Measurements from ENCODE around the gene IL1B. TPM values are rescaled to one million over a fixed set of nuclear protein-coding genes. Genes with fewer than 3 reads are reported as not detected.
"Not testable (repeated sequence)": the region's sequence is repeated elsewhere in the genome, so short reads cannot be mapped to it uniquely, and the experiment has no call there.

Gene IL1B
- total RNA-seq, 4 donors from 2014 or later, result 0.53 to 9.1 TPM; not detected in 2

DNA sequence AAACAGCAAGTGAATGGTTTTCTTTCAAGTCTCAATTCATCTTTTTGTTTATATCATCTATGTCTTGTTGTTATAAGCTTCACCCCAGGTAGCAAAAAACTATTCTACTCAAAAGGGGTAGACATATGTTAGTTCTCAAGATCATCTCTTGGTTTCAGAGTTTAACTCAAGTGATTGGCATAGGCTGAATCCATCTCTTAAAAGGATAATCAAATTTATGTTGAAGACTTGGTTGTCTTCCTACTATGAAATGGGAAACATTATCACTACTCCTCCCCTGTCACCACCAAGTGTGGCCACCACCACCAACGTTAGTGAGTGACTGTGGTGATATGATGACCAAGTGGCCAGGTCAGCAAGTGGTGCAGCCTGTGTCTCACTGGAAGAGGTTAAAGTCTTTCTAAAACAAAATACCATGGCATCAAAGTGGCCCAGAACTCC is 1.5 kb downstream of the IL1B start:
- TF ChIP-seq, protein P1, sequence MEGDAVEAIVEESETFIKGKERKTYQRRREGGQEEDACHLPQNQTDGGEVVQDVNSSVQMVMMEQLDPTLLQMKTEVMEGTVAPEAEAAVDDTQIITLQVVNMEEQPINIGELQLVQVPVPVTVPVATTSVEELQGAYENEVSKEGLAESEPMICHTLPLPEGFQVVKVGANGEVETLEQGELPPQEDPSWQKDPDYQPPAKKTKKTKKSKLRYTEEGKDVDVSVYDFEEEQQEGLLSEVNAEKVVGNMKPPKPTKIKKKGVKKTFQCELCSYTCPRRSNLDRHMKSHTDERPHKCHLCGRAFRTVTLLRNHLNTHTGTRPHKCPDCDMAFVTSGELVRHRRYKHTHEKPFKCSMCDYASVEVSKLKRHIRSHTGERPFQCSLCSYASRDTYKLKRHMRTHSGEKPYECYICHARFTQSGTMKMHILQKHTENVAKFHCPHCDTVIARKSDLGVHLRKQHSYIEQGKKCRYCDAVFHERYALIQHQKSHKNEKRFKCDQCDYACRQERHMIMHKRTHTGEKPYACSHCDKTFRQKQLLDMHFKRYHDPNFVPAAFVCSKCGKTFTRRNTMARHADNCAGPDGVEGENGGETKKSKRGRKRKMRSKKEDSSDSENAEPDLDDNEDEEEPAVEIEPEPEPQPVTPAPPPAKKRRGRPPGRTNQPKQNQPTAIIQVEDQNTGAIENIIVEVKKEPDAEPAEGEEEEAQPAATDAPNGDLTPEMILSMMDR (IDR thresholded peaks at IDR 0.05), result no peak
- TF ChIP-seq POLR2A (IDR thresholded peaks at IDR 0.05), result no peak
- peaks cover 0 to 11% (median 0%) of the 10 kb centered on the region in 4 donors for H3K4me1 ChIP-seq
- no peaks in the 10 kb centered on the region for H3K27me3 ChIP-seq
- DNase-seq, result no peak
- no peaks in the 10 kb centered on the region for H3K9me3 ChIP-seq
- no peak overlapping the region for H3K27ac ChIP-seq
- H3K36me3 ChIP-seq, result no peaks in the 10 kb centered on the region
- H3K4me3 ChIP-seq, result no peak overlapping the region

DNA sequence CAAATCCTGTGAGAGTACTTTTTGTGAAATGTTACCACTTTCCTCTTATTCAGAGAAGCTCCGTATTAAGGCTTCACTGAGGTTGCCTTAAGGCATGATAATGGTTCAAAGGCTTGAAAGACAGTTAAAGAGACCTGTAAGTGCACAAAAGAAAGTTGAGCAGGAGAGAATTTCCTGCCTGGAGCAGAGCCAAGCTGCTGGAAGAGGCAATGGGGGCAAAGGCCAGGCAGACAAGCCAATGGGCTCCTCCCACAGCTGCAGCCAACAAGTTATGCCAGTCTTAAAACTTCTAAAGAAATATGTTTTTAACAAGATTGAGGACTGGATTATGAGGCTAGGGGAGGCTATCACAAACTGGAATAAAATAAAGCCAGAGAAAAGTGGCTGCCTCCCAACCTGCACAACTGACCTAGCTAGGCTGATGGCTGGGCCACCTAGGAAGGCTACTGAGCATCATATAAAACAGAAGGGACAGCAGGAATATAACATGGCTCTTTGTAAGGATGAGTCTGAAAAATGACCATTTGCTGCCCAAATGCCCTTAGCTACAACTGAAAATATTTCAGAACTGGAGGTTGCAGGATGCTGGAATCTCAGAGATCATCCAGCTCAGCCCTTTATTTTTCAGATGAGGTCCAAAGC is 2.1 kb downstream of the IL1B start:
- Histone ChIP-seq H3K4me1 (peaks cover 0 to 11% (median 0%) of the 10 kb centered on the region in 4 donors), H3K27me3 (no peaks in the 10 kb centered on the region), H3K9me3 (no peaks in the 10 kb centered on the region), H3K36me3 (no peaks in the 10 kb centered on the region), H3K27ac (no peak overlapping the region), H3K4me3 (no peak overlapping the region)
- TF ChIP-seq POLR2A (IDR thresholded peaks at IDR 0.05), result no peak
- TF ChIP-seq, protein P1 (IDR thresholded peaks at IDR 0.05), result no peak
- peak in 2 of 3 donors; percentile 77 to 82 for DNase-seq

DNA sequence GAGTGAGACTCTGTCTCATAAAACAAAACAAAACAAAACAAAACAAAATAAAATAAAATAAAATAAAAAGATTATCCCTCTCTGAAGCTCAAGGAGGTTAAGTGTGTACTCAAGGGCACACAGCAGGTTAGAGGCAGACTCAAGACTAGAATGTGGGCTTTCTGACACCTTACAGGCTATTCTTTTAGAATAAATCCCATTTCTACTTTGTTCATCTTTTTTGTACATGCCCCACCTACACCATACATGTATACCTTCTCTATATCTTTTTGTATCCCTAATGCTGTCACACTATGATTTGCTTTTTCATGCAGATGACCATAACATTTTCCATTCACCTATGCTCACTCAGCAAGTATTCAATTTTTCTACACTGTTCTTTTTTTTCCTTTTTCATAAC is 2.6 kb downstream of the IL1B start:
- DNase-seq, result no peak
- H3K4me3 ChIP-seq, result no peak overlapping the region
- no peaks in the 10 kb centered on the region for H3K9me3 ChIP-seq
- no peak overlapping the region for H3K27ac ChIP-seq
- H3K27me3 ChIP-seq, result no peaks in the 10 kb centered on the region
- TF ChIP-seq, protein P1 (IDR thresholded peaks at IDR 0.05), result no peak
- TF ChIP-seq POLR2A (IDR thresholded peaks at IDR 0.05), result no peak
- no peaks in the 10 kb centered on the region for H3K36me3 ChIP-seq
- peaks cover 0 to 11% (median 0%) of the 10 kb centered on the region in 4 donors for H3K4me1 ChIP-seq

DNA sequence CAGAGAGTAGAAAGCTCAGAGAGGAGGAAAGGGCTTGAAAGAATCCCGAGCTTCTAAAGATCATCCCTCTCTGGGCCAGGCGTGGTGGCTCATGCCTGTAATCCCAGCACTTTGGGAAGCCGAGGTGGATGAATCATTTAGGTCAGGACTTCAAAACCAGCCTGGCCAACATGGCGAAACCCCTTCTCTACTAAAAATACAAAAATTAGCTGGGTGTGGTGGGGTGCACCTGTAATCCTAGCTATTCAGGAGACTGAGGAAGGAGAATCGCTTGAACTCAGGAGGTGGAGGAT is 3.0 kb downstream of the IL1B start:
- H3K9me3 ChIP-seq, DNase-seq, H3K27ac ChIP-seq, H3K4me3 ChIP-seq, H3K36me3 ChIP-seq, H3K27me3 ChIP-seq: not testable (repeated sequence)
- peaks cover 0 to 11% (median 0%) of the 10 kb centered on the region in 4 donors for H3K4me1 ChIP-seq

DNA sequence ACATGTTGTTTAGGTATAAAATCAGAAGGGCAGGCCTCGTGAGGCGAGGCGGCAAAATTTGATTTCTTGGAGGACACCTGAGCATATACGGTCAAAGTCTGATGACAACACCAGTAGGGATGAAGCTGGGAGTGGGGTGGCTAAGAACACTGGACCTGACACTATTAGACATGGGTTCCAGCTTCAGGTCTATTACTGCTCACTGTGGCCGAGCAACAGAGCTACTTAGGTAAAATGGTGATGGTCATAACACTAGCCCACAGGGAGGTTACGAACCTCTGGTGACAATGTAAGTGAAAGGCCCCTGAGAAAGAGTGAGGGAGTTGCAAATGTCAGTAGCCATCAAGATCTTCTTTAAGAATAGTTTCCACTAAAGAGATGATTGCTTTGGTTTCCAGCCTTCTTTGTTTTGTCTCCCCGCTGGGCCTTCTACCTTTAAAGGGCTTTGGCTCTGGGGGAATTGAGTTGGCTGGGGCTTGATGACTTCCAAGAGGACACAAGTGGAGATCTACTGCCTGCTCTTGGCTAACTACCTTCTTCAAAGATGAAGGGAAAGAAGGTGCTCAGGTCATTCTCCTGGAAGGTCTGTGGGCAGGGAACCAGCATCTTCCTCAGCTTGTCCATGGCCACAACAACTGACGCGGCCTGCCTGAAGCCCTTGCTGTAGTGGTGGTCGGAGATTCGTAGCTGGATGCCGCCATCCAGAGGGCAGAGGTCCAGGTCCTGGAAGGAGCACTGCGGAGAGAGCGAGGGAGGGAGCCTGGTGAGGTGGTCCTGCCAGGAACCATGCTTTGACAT is 3.5 kb downstream of the IL1B start:
- Histone ChIP-seq H3K4me1 (peaks cover 0 to 11% (median 0%) of the 10 kb centered on the region in 4 donors), H3K27ac (no peak overlapping the region), H3K9me3 (no peaks in the 10 kb centered on the region), H3K36me3 (no peaks in the 10 kb centered on the region), H3K27me3 (no peaks in the 10 kb centered on the region), H3K4me3 (no peak overlapping the region)
- no peak for DNase-seq
- TF ChIP-seq, protein P1 (IDR thresholded peaks at IDR 0.05), result no peak
- no peak for TF ChIP-seq POLR2A (IDR thresholded peaks at IDR 0.05)
